T-helper 17 cell (primary cell): Measurements from ENCODE around the gene NIPSNAP3A. TPM values are rescaled to one million over a fixed set of nuclear protein-coding genes. Genes with fewer than 3 reads are reported as not detected.
"Not testable (repeated sequence)": the region's sequence is repeated elsewhere in the genome, so short reads cannot be mapped to it uniquely, and the experiment has no call there.

Experiments used
- ATAC-seq: fragments of 150-1000 bp; cut with Tn5 transposase; 2 replicates; pipeline ENCODE4 v1.10.0; 2021; ENCODE audit warnings: mild to moderate bottlenecking, moderate library complexity
- DNase-seq, 3 donors: peaks; one replicate each; pipeline versions ENCODE4 v3.0.0 to v3.0.0-alpha.2; 2020 to 2021
- H3K9me3 ChIP-seq: one replicate; pipeline ENCODE4 v1.7.0; 2013; ENCODE audit warnings: low read length, mild to moderate bottlenecking; ENCODE audit not compliant: control insufficient read depth, poor library complexity, severe bottlenecking
- H3K27ac Mint-ChIP-seq: one replicate; pipeline ENCODE4 v1.8.0; 2022; ENCODE audit warnings: mild to moderate bottlenecking, moderate library complexity, mixed read lengths
- H3K27me3 Mint-ChIP-seq: one replicate; pipeline ENCODE4 v1.8.0; 2022; ENCODE audit warnings: mixed read lengths
- H3K36me3 Mint-ChIP-seq: one replicate; pipeline ENCODE4 v1.8.0; 2022; ENCODE audit warnings: low read depth, mixed read lengths
- H3K4me1 Mint-ChIP-seq: one replicate; pipeline ENCODE4 v1.8.0; 2022; ENCODE audit warnings: mild to moderate bottlenecking, mixed read lengths
- H3K4me3 Mint-ChIP-seq: one replicate; pipeline ENCODE4 v1.8.0; 2022; ENCODE audit warnings: mild to moderate bottlenecking, moderate library complexity, mixed read lengths
- total RNA-seq, 4 donors: library from RNA in 2 of 4; stranded (reverse) in 2 of 4; gene quantifications; one replicate each; pipeline ENCODE4 v1.2.3 and lab custom pipeline; 2022 to 2026

The NIPSNAP3A gene
- total RNA-seq, 2 donors from 2014 or later = 8.3 to 8.8 TPM

- no peaks in the 10 kb centered on the region for H3K9me3 ChIP-seq
- H3K27ac Mint-ChIP-seq = no peak overlapping the region
- ATAC-seq (no peak), DNase-seq (no peak)
- no peak overlapping the region for H3K4me3 Mint-ChIP-seq
- no peaks in the 10 kb centered on the region for H3K27me3 Mint-ChIP-seq
- peaks cover 18% of the 10 kb centered on the region for H3K4me1 Mint-ChIP-seq
- H3K36me3 Mint-ChIP-seq = peaks cover 6% of the 10 kb centered on the region
These were observed 2.8 kb downstream of the NIPSNAP3A start for GRCh38 chr9:104750185-104750767.

- Mint-ChIP-seq H3K36me3 (no peaks in the 10 kb centered on the region), H3K27me3 (no peaks in the 10 kb centered on the region), H3K27ac (no peak overlapping the region), H3K4me3 (no peak overlapping the region), H3K4me1 (peaks cover 4% of the 10 kb centered on the region)
- no peak for DNase-seq
- H3K9me3 ChIP-seq = no peaks in the 10 kb centered on the region
- ATAC-seq = no peak
These were observed 11.5 kb downstream of the NIPSNAP3A start for GRCh38 chr9:104758974-104759373.

GRCh38 chr9:104765138-104765537, 17.7 kb downstream of the NIPSNAP3A start:
- no peak overlapping the region for H3K27ac Mint-ChIP-seq
- peaks cover 6% of the 10 kb centered on the region for H3K4me1 Mint-ChIP-seq

GRCh38 chr9:104766025-104766424, 18.5 kb downstream of the NIPSNAP3A start:
- Mint-ChIP-seq H3K27ac (no peak overlapping the region), H3K4me1 (peaks cover 7% of the 10 kb centered on the region), H3K27me3 (no peaks in the 10 kb centered on the region), H3K36me3 (no peaks in the 10 kb centered on the region), H3K4me3 (no peak overlapping the region)
- no peaks in the 10 kb centered on the region for H3K9me3 ChIP-seq
- no peak for ATAC-seq
- no peak for DNase-seq

More at GRCh38 chr9:104765138-104765537, 17.7 kb downstream of the NIPSNAP3A start:
- no peaks in the 10 kb centered on the region for H3K9me3 ChIP-seq
- Mint-ChIP-seq H3K36me3 (no peaks in the 10 kb centered on the region), H3K4me3 (no peak overlapping the region), H3K27me3 (no peaks in the 10 kb centered on the region)
- ATAC-seq (no peak), DNase-seq (no peak)

GRCh38 chr9:104767507-104767906, 20.0 kb downstream of the NIPSNAP3A start:
- ATAC-seq (no peak), DNase-seq (no peak)
- no peaks in the 10 kb centered on the region for H3K27me3 Mint-ChIP-seq
- H3K36me3 Mint-ChIP-seq = no peaks in the 10 kb centered on the region
- H3K27ac Mint-ChIP-seq = no peak overlapping the region
- H3K9me3 ChIP-seq = no peaks in the 10 kb centered on the region
- H3K4me1 Mint-ChIP-seq = peaks cover 7% of the 10 kb centered on the region
- H3K4me3 Mint-ChIP-seq = no peak overlapping the region

- not testable (repeated sequence) for H3K36me3 Mint-ChIP-seq, ATAC-seq, DNase-seq, H3K4me3 Mint-ChIP-seq, H3K27me3 Mint-ChIP-seq, H3K4me1 Mint-ChIP-seq, H3K9me3 ChIP-seq, H3K27ac Mint-ChIP-seq
These were observed 21.5 kb downstream of the NIPSNAP3A start for GRCh38 chr9:104769029-104769428.

- Mint-ChIP-seq H3K36me3 (no peaks in the 10 kb centered on the region), H3K4me3 (no peak overlapping the region), H3K4me1 (peaks cover 3% of the 10 kb centered on the region), H3K27me3 (no peaks in the 10 kb centered on the region), H3K27ac (no peak overlapping the region)
- ATAC-seq (no peak), DNase-seq (no peak)
- no peaks in the 10 kb centered on the region for H3K9me3 ChIP-seq
These were observed 22.2 kb downstream of the NIPSNAP3A start for GRCh38 chr9:104769655-104770054.

GRCh38 chr9:104772714-104773510, 25.4 kb downstream of the NIPSNAP3A start:
- ATAC-seq = no peak
- peaks cover 3% of the 10 kb centered on the region for H3K4me1 Mint-ChIP-seq
- H3K27me3 Mint-ChIP-seq = no peaks in the 10 kb centered on the region
- H3K36me3 Mint-ChIP-seq = no peaks in the 10 kb centered on the region
- H3K4me3 Mint-ChIP-seq = no peak overlapping the region
- H3K9me3 ChIP-seq = no peaks in the 10 kb centered on the region
- DNase-seq = no peak
- H3K27ac Mint-ChIP-seq = no peak overlapping the region

GRCh38 chr9:104774132-104774531, 26.6 kb downstream of the NIPSNAP3A start:
- Mint-ChIP-seq H3K36me3 (no peaks in the 10 kb centered on the region), H3K4me1 (peaks cover 3% of the 10 kb centered on the region), H3K27ac (no peak overlapping the region), H3K27me3 (no peaks in the 10 kb centered on the region), H3K4me3 (no peak overlapping the region)
- ATAC-seq (no peak), DNase-seq (no peak)
- no peaks in the 10 kb centered on the region for H3K9me3 ChIP-seq

- Mint-ChIP-seq H3K36me3 (no peaks in the 10 kb centered on the region), H3K4me3 (no peak overlapping the region), H3K4me1 (peaks cover 2% of the 10 kb centered on the region), H3K27ac (no peak overlapping the region), H3K27me3 (no peaks in the 10 kb centered on the region)
- ATAC-seq (peak; percentile 62), DNase-seq (no peak)
- no peaks in the 10 kb centered on the region for H3K9me3 ChIP-seq
These were observed 27.5 kb downstream of the NIPSNAP3A start for GRCh38 chr9:104774831-104775573.

- Mint-ChIP-seq H3K27me3 (no peaks in the 10 kb centered on the region), H3K36me3 (no peaks in the 10 kb centered on the region), H3K4me3 (no peak overlapping the region), H3K4me1 (no peaks in the 10 kb centered on the region), H3K27ac (no peak overlapping the region)
- no peaks in the 10 kb centered on the region for H3K9me3 ChIP-seq
- no peak for DNase-seq
- ATAC-seq = no peak
These were observed 28.1 kb downstream of the NIPSNAP3A start for GRCh38 chr9:104775574-104775936.

- no peak for ATAC-seq
These were observed 28.5 kb downstream of the NIPSNAP3A start for GRCh38 chr9:104775976-104776375.

GRCh38 chr9:104776797-104777196, 29.3 kb downstream of the NIPSNAP3A start:
- Mint-ChIP-seq H3K27me3 (no peaks in the 10 kb centered on the region), H3K27ac (no peak overlapping the region), H3K4me1 (no peaks in the 10 kb centered on the region), H3K4me3 (no peak overlapping the region), H3K36me3 (no peaks in the 10 kb centered on the region)
- no peak for DNase-seq
- H3K9me3 ChIP-seq = no peaks in the 10 kb centered on the region
- ATAC-seq = no peak

More at GRCh38 chr9:104775976-104776375, 28.5 kb downstream of the NIPSNAP3A start:
- Mint-ChIP-seq H3K27me3 (no peaks in the 10 kb centered on the region), H3K4me1 (no peaks in the 10 kb centered on the region), H3K27ac (no peak overlapping the region), H3K36me3 (no peaks in the 10 kb centered on the region), H3K4me3 (no peak overlapping the region)
- DNase-seq = no peak
- no peaks in the 10 kb centered on the region for H3K9me3 ChIP-seq
